ENCODE data around the gene ENTPD5.
"Not testable (repeated sequence)": the region's sequence is repeated elsewhere in the genome, so short reads cannot be mapped to it uniquely, and the experiment has no call there.

ENTPD5 gene

DNA sequence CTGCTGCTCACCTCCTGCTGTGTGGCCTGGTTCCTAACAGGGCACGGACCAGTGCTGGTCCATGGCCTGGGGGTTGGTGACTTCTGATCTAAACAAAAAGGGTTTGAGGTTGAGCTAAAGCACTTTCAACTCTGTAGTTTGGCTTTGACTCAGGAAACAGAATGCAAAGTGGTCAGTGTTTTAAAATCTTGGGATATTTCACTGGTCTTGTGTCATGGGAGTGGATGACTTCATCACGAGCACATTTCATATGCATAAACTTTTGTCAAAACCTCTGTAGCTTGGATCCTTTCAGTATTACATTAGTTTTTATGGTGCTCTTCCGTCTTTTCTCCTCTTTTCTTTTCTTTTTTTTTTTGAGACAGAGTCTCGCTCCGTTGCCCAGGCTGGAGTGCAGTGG, 94.8 kb downstream of the ENTPD5 start:
- H3K4me3 ChIP-seq (ENCODE audit: low read depth, low read length): no peak overlapping the region
- TF ChIP-seq, protein P1, sequence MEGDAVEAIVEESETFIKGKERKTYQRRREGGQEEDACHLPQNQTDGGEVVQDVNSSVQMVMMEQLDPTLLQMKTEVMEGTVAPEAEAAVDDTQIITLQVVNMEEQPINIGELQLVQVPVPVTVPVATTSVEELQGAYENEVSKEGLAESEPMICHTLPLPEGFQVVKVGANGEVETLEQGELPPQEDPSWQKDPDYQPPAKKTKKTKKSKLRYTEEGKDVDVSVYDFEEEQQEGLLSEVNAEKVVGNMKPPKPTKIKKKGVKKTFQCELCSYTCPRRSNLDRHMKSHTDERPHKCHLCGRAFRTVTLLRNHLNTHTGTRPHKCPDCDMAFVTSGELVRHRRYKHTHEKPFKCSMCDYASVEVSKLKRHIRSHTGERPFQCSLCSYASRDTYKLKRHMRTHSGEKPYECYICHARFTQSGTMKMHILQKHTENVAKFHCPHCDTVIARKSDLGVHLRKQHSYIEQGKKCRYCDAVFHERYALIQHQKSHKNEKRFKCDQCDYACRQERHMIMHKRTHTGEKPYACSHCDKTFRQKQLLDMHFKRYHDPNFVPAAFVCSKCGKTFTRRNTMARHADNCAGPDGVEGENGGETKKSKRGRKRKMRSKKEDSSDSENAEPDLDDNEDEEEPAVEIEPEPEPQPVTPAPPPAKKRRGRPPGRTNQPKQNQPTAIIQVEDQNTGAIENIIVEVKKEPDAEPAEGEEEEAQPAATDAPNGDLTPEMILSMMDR (IDR thresholded peaks at IDR 0.05; ENCODE audit: insufficient read depth, low read depth, low read length, missing control alignments): no peak
- DNase-seq (ENCODE audit: low read depth): no peak

DNA sequence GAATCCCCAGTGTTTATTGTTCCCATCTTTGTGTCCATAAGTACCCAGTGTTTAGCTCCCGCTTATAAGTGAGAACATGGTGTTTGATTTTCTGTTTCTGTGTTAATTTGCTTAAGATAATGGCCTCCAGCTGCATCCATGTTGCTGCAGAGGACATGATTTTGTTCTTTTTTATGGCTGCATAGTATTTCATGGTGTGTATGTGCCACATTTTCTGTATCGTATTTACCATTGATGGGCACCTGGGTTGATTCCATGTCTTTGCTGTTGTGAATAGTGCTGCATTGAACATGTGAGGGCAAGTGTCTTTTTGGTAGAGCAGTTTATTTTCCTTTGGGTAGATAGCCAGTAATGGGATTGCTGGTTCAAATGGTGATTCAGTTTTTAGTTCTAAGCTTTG, 99.6 kb downstream of the ENTPD5 start:
- DNase-seq (ENCODE audit: low read depth); H3K4me3 ChIP-seq (ENCODE audit: low read depth, low read length): not testable (repeated sequence)

DNA sequence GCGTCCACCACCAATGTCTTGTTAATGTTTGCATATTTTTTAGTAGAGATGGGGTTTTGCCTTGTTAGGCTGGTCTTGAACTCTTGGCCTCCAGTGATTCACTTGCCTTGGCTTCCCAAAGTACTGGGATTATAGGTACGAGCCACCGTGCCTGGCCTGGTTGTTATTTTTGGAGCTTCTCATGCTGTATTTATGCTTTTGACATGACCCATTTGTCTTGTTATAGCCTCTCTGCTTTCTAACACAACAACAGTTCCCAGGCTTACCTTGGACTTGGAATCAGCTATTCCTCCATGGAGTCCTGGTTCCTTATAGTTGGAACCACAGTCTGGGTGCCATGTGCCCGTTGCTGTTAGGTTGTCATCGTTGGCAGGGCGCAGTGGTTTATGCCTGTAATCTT, 102.8 kb downstream of the ENTPD5 start:
- TF ChIP-seq, protein P1 (IDR thresholded peaks at IDR 0.05; ENCODE audit: insufficient read depth, low read depth, low read length, missing control alignments): no peak
- H3K4me3 ChIP-seq (ENCODE audit: low read depth, low read length): no peak overlapping the region
- DNase-seq (ENCODE audit: low read depth): no peak

DNA sequence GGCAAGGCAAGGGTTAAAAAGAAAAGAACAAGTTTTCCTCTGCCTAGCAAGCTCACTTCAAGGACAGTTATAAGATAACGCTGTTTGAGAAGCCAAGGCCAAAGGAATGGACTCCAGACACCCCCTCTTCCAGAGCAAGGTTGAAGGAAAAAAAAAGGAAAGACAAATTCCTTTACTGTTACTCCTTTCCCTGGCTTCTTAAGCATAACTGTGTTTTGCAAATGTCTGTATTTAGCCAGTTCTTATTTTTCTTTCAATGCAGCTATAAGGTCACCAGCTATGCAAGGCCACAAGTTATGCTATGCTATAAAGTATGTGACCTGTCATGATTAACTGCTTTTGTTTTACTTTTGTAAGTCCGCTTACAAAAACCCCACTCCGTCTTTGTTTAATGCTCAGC, 105.8 kb downstream of the ENTPD5 start:
- H3K4me3 ChIP-seq (ENCODE audit: low read depth, low read length): no peak overlapping the region
- TF ChIP-seq, protein P1 (IDR thresholded peaks at IDR 0.05; ENCODE audit: insufficient read depth, low read depth, low read length, missing control alignments): no peak
- DNase-seq (ENCODE audit: low read depth): no peak

DNA sequence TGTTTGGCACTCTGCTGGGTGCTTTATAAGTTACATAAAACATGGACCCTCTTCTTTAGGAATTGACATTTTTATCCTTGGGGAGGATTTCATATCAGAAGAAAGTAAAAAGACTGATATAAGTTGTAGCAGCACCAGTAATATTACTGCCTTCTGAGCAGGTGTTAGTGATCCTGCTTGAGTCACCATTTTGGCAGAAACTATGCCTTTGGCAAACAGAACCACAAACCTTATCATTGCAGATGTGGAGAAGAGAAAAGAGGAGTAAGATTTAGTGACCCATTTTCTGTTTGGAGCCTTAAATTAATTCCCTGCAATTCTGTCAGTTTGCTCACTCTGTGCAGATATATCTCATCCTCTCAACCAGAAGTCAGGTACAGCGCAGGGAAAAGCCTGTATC, 109.4 kb downstream of the ENTPD5 start:
- H3K4me3 ChIP-seq (ENCODE audit: low read depth, low read length): no peak overlapping the region
- TF ChIP-seq, protein P1 (IDR thresholded peaks at IDR 0.05; ENCODE audit: insufficient read depth, low read depth, low read length, missing control alignments): no peak
- DNase-seq (ENCODE audit: low read depth): no peak

Measured in GM12865 (cell line).